AG04450 (cell line): ENCODE results near the gene OR52E5. TPM values are rescaled to one million over a fixed set of nuclear protein-coding genes. Genes with fewer than 3 reads are reported as not detected.

Experiments
- CTCF ChIA-PET: fragments of 300-600, 350-600 bp; formaldehyde crosslinking; extraction: SDS; loops from one replicate; lab custom pipeline; 2022; ENCODE audit warnings: antibody characterized with exemption, inconsistent platforms; lab: Charles Lee
- POLR2A ChIA-PET: fragments of 350-600 bp; formaldehyde crosslinking; extraction: SDS; loops from one replicate; lab custom pipeline; 2021; ENCODE audit warnings: antibody characterized with exemption, inconsistent platforms; lab: Yijun Ruan, JAX
- DNase-seq: peaks from one replicate; pipeline ENCODE4 v3.0.0-alpha.2; 2011; ENCODE audit warnings: low read depth, low spot score
- H3K27ac ChIP-seq: one replicate; pipeline ENCODE4 v1.5.1; 2012; ENCODE audit warnings: low read depth, low read length, control low read depth
- H3K27me3 ChIP-seq: one replicate; pipeline ENCODE4 v1.6.0; 2012; ENCODE audit warnings: low read length; ENCODE audit not compliant: control insufficient read depth, insufficient read depth
- H3K4me3 ChIP-seq: 2 replicates; pipeline ENCODE4 v1.5.1; 2011; ENCODE audit warnings: mild to moderate bottlenecking, low read depth, low read length, control low read depth
- H3K9me3 ChIP-seq: 2 replicates; pipeline ENCODE4 v1.5.1; 2012; ENCODE audit warnings: low read length; ENCODE audit not compliant: control insufficient read depth, insufficient read depth
- CTCF ChIP-seq: IDR thresholded peaks from 2 replicates; pipeline ENCODE4 v1.5.1; 2011; ENCODE audit warnings: low read depth, low read length, control low read depth, inconsistent platforms
- polyA plus RNA-seq: library from polyadenylated mRNA; depleted of rRNA; stranded (reverse); fragments of >200 nt; gene quantifications from 2 replicates; pipeline ENCODE4 v1.2.3, GENCODE V29; 2011

Gene OR52E5
- polyA plus RNA-seq, 1 experiment: not detected

DNA sequence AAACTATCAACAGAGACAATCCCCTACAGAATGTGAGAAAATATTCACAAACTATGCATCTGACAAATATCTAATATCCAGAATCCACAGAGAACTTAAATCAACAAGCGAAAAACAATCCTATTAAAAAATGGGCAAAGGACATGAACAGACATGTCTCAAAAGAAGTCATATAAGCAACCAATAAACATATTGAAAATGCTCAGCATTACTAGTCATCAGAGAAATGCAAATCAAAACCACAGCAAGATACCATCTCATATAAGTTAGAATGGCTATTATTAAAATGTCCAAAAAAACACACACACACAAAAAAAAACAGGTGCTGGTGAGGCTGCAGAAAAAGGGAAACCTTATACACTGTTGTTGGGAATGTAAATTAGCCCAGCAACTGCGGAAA lies 27.2 kb upstream of the OR52E5 start:
- DNase-seq: no peak
- no peak overlapping the region for H3K27ac ChIP-seq
- no peak overlapping the region for H3K4me3 ChIP-seq
- CTCF ChIA-PET: no interaction called here
- POLR2A ChIA-PET: no interaction called here
- H3K9me3 ChIP-seq: peaks cover 3% of the 10 kb centered on the region; the same call in 1 of the 2 replicates
- no peaks in the 10 kb centered on the region for H3K27me3 ChIP-seq
- no peak for TF ChIP-seq CTCF

DNA sequence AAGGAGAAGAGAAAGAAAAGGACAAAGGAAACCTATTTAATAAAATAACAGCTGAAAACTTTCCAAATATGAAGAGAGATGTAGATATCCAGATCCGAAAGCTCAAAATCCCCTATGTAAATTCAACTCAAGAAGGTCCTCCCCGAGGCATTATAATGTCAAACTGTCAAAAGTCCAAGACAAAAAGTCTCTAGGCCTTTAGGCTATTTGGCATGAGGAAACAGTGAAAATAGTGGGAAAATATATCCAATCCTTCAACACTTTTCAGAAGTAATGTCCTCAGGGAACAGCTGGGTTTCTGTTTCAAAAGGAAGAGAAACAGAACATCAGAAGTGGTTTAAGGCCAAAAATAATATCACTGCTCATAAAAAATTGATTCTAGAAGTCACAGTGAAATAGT lies 14.4 kb upstream of the OR52E5 start:
- Histone ChIP-seq H3K27ac (no peak overlapping the region), H3K9me3 (no peaks in the 10 kb centered on the region), H3K27me3 (no peaks in the 10 kb centered on the region), H3K4me3 (no peak overlapping the region)
- no peak for TF ChIP-seq CTCF
- CTCF ChIA-PET: interaction anchor here (1.3 kb wide), 1 partner anchor 12 kb away, joined by 4 read pairs; no protein-coding TSS in a partner anchor
- no peak for DNase-seq
- POLR2A ChIA-PET: no interaction called here

DNA sequence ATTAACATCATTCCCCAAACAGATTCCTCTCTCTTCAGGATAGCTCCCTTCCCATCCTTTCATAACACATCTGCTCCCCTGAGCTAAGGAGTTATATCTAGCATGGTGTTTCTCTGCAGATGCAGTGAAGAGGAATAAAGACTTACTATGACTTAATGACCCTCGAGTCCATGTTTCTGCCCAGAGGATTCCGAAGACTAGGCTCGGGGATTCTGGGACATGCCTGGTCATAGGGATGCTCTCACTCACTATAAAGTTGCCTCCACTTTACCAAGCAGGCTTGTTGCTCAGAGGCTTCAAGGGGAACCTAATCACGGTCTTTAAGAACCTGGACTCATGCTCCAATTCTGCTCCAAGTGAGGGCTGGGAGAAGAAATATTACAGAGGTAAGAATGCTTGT lies 12.7 kb upstream of the OR52E5 start, which contains the start of gene OR52E4:
OR52E4 (plus strand) TSS at position 301 of the 400 bp plus-strand sequence. CDS start 3,664 bp downstream, outside the sequence.
- POLR2A ChIA-PET: no interaction called here
- CTCF ChIA-PET: interaction anchor here (1.1 kb wide), 1 partner anchor 11 kb away, joined by 3 read pairs; no protein-coding TSS in a partner anchor
- no peaks in the 10 kb centered on the region for H3K9me3 ChIP-seq
- H3K27ac ChIP-seq: no peak within 1 kb of the TSS
- no peak for DNase-seq
- TF ChIP-seq CTCF: no peak
- H3K4me3 ChIP-seq: no peak within 1 kb of the TSS
- no peaks in the 10 kb centered on the region for H3K27me3 ChIP-seq

DNA sequence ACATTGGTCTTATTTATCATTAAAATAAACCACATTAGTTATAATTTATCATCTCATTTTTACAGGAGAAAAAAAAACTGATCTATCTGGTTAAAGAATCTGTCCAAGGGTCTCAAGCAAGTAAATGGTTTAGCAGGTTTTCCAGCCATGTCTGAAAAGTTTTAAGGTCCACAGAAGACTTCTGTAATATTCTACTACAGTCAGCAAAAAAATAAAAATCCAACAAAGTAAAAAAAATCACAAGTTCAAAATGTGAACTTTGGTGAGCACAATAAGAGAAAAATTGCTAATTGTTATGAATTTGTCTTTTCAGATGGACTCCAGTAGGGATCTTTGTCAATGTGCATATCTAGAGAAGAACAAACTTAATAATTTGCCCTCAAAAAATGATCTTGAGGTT lies 11.3 kb upstream of the OR52E5 start:
- POLR2A ChIA-PET: no interaction called here
- no peaks in the 10 kb centered on the region for H3K27me3 ChIP-seq

More for the DNA sequence above, 11.3 kb upstream of the OR52E5 start:
- Histone ChIP-seq H3K4me3 (no peak overlapping the region), H3K9me3 (no peaks in the 10 kb centered on the region), H3K27ac (no peak overlapping the region)
- DNase-seq: no peak
- CTCF ChIA-PET: interaction anchor here (0.8 kb wide), 1 partner anchor 9 kb away, joined by 3 read pairs; no protein-coding TSS in a partner anchor
- TF ChIP-seq CTCF: no peak
